GM19328 (cell line): ENCODE measurements around the gene BEND4.

Source experiments
- ATAC-seq: cut with Tn5 transposase; IDR thresholded peaks from one replicate; pipeline ENCODE4 v1.9.1; 2021; ENCODE audit warnings: mild to moderate bottlenecking, moderate library complexity; ENCODE audit not compliant: unreplicated experiment

Gene BEND4

DNA sequence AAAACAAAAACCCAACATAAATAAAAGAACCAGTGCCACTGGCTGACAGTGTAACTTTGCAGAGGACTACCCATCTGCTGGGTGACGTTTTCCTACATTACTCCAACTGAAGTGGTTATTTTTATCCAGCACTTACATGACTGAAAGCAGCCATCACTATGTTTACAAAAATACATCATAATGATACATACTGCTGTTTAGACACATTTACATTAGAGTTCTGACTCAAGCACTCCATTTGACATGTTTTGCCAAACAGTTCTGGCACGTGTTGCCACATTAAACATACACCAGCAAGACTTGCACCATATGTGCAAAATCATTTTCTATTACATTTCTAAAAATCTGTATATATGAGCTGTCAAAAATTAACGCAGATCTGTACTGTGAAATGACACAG lies 39.6 kb downstream of the BEND4 start:
- no peak for ATAC-seq

DNA sequence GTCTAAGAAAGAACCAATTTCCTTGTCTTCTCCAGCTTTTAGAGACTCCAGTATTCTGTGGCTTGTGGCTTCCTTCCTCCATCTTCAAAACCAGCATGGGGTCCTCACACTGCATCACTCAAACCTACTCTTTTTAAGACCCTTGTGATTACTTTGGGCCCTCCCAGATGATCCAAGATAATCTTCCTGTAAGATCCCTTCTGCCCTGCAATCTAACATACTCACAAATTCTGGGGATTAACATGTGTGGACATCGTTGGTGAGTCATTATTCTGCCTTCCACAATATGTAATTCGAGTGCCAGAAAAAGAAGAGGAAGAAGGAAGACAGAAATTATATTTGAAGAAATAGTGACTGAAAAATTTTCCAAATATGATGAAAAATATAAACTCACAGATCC lies 47.9 kb downstream of the BEND4 start:
- ATAC-seq, result no peak

GRCh38 chr4:42101446-42101975 lies 50.9 kb downstream of the BEND4 start:
- ATAC-seq, result no peak

DNA sequence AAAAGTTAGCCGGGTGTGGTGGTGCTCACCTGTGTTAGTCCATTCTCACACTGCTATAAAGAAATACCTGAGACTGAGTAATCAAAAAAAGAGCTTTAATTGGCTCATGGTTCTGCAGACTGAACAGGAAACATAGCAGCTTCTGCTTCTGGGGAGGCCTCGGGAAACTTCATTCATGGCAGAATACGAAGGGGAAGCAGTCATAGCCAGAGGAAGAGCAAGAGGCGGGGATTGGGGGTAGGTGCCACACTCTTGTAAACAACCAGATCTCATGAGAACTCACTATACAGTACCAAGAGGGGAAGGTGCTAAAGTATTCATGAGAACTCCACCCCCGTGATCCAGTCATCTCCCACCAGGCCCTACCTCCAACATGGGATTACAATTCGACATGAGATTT lies 64.1 kb downstream of the BEND4 start:
- ATAC-seq, result no peak

- no peak for ATAC-seq
Measured at GRCh38 chr4:42083816-42084215, 68.6 kb downstream of the BEND4 start.

GRCh38 chr4:42080306-42080705 lies 72.1 kb downstream of the BEND4 start:
- ATAC-seq, result no peak

DNA sequence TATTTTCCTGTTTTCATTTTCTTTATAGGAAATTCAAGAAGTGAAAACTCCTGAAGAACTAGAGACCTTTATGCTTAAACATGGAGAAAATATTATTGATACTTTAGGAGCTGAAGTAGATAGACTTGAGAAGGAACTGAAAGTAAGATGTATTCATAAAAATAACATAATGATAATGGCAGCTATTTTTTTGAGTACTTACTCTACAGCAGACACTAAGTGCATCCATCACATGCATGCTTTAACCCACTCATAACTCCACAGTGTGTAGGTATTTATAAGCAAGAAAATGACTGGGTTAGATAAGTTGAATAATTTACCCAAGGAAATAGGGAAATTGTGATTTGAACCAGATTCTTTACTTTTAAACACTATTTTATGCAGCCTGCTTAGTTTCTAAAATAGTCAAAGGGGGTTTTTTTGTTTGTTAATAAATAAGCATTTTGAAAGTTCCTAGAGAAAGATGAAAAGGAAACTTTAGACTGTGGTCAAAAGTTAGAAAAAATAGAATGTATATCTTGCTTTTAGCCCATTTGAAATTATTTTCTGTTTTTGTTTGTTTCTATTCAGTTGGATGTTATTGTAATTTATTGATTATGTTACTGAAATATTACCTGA lies 74.2 kb downstream of the BEND4 start:
- ATAC-seq, result no peak

- no peak for ATAC-seq
Measured at GRCh38 chr4:42074294-42074693, 78.2 kb downstream of the BEND4 start.

DNA sequence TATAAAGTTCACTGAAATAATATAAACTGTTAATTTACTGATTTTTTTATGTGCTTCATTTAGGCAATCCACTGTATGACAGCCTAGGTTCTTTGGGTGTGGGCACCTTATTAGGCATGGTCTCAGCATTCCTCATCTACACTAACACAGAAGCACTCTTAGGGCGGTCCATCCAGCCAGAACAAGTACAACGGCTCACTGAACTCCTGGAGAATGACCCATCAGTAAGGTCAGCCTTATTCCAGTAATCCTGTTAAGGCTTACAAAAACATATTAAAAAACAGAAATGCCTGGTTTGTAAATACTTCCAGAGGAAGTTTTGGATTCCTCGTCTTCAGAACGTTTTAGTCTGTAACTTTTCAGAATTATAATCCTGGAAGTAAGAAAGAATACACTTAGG lies 82.0 kb downstream of the BEND4 start:
- no peak for ATAC-seq

- no peak for ATAC-seq
Measured at GRCh38 chr4:42067264-42067663, 85.2 kb downstream of the BEND4 start.

DNA sequence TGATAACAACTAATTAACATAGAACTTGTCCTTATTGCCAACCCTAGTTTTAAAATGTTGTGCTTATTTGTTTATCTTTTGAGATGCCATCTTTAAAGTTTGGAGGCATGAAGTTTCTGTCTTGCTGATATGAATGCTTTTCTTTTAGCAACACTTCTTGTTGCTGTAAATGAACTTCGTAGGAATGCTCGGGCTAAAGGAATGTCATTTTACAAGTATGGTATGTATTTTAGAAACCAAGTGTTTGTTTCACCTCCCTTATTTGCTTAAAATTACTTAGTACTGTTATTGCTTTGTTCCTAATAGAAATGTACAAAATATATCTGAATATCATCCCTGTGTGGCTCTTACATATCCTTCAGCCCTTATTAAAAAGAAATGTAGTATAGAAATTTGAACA lies 86.1 kb downstream of the BEND4 start:
- no peak for ATAC-seq
